GM19025 (cell line): ENCODE measurements around the gene LDLR.
A peak's percentile ranks its signal among the peaks of the same experiment; 100 is the strongest.
"Not testable (repeated sequence)": the region's sequence is repeated elsewhere in the genome, so short reads cannot be mapped to it uniquely, and the experiment has no call there.

Experiments
- ATAC-seq: cut with Tn5 transposase; IDR thresholded peaks from one replicate; pipeline ENCODE4 v1.9.1; 2021; ENCODE audit warnings: mild to moderate bottlenecking, low read depth, moderate library complexity; ENCODE audit not compliant: unreplicated experiment

LDLR gene

GRCh38 chr19:11069561-11069960, 19.7 kb upstream of the LDLR start:
- no peak for ATAC-seq

GRCh38 chr19:11070123-11070522, 19.1 kb upstream of the LDLR start:
- ATAC-seq, result no peak

DNA sequence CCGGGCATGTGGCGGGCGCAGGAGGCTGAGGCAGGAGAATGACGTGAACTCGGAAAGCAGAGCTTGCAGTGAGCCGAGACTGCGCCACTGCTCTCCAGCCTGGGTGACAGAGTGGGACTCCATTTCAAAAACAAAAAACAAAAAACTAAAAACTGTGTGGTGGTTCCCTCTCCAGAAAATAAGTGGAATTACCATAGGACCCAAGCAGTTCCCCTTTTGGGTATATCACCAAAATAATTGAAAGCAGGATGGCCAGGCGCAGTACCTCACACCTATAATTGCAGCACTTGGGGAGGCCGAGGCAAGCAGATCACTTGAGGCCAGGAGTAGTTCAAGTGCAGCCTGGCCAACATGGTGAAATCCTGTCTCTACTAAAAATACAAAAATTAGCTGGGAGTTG, 15.7 kb upstream of the LDLR start:
- ATAC-seq, result no peak

GRCh38 chr19:11076792-11077191, 12.5 kb upstream of the LDLR start:
- ATAC-seq, result not testable (repeated sequence)

DNA sequence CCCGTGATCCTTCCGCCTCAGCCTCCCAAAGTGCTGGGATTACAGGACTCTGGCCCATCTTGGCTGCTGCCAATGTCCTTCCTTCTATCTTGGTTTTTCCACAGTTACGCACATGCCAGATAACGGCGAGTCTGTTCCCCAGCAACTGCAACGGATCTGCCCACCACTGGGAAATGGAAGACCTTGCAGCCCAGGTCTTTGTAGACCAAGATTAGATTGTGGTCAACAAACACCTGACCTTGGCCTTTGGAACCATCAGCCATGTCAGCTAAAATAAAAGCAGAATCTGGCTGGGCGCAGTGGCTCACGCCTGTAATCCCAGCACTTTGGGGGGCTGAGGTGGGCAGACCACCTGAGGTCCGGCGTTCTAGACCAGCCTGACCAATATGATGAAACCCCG, 10.4 kb upstream of the LDLR start:
- ATAC-seq, result no peak

DNA sequence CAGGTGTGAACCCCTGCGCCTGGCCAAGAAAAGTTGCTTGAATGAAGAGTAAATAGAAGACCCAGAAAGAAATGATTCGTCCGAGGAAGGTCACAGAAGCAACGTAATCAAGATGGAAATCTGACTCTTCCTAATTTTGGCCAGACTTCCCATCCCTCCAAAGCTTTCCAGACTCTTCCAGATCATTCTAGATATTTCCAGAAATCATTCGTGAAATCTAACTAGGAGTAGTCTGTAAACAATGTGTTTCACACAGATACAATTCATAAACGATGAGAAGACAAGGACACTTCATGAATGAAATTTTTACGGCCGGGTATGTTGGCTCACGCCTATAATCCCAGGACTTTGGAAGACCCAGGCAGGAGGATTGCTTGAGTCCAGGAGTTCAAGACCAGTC, 9.3 kb upstream of the LDLR start:
- ATAC-seq, result no peak

DNA sequence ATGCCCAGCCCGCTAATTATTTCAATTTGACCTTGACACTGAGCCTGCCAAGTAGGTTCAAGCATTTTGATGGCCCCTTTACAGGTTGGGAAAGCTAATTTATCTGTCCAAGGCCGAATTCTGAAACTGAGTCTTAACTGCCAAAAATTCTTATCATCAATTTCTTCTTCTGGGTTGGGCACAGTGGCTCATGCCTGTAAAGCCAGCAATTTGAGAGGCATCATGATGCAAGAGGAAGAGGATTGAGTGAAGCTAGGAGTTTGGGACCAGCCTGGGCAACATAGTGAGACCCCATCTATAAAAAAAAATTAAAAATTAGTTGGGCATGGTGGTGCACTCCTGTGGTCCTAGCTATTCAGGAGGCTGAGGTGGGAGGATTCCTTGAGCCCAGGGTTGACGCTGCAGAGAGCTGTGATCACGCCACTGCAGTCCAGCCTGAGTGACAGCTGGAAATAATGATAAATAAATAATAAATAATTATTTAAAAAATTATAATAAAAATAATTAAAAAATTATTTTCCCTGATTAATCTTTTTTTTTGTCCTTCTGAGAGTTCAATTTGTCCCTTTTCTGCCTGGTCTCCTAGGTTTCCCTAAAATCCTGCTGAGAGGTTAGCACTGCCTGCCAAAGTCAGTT, 1.3 kb upstream of the LDLR start:
- ATAC-seq, result no peak

- no peak for ATAC-seq
These were observed 583 bp upstream of the LDLR start for GRCh38 chr19:11088506-11089253.

- not testable (repeated sequence) for ATAC-seq
These were observed 676 bp downstream of the LDLR start for GRCh38 chr19:11090014-11090263.

- ATAC-seq, result peak; percentile 81
These were observed 1.2 kb downstream of the LDLR start for GRCh38 chr19:11090264-11090996.

- no peak for ATAC-seq
These were observed 1.9 kb downstream of the LDLR start for GRCh38 chr19:11090997-11091702.

- no peak for ATAC-seq
These were observed 2.5 kb downstream of the LDLR start for GRCh38 chr19:11091703-11092153.

- no peak for ATAC-seq
These were observed 2.9 kb downstream of the LDLR start for GRCh38 chr19:11092181-11092538.

DNA sequence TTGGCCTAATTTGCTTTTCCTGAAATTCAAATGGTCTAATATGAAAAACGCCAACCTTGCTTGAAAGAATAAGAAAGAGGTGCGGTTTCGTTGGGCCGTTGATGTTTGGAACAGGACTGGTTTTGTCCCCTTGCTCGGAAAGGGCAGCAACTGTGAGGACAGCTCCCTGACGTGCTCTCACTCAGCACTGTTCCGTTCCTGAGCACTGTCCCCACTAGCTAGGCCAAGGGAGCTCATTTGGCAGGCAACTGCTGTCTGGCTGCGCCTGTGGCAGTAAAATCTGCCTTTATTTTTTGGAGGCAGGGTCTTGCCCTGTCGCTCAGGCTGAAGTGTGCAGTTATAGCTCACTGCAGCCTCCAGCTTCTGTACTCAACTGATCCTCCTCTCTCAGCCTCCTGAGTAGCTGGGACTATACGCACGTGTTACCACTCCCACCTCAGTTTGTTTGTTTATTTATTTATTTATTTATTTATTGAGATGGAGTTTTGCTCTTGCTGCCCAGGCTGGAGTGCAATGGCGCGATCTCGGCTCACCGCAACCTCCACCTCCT, 4.5 kb downstream of the LDLR start:
- no peak for ATAC-seq

DNA sequence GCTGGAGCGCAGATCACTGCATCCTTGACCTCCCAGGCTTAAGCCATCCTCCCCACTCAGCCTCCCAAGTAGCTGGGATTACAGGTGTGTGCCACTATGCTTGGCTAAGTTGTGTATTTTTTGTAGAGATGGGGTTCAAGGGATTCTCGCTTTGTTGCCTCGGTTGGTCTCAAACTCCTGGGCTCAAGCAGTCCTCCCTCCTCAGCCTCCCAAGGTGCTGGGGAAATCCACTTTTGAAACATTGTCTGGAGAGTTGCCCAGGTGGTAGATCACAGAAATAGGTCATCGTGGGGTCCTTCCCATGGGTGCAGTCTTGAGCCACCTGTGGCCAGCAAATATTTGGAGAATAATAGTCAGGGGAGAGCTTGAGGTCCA, 5.2 kb downstream of the LDLR start:
- no peak for ATAC-seq

DNA sequence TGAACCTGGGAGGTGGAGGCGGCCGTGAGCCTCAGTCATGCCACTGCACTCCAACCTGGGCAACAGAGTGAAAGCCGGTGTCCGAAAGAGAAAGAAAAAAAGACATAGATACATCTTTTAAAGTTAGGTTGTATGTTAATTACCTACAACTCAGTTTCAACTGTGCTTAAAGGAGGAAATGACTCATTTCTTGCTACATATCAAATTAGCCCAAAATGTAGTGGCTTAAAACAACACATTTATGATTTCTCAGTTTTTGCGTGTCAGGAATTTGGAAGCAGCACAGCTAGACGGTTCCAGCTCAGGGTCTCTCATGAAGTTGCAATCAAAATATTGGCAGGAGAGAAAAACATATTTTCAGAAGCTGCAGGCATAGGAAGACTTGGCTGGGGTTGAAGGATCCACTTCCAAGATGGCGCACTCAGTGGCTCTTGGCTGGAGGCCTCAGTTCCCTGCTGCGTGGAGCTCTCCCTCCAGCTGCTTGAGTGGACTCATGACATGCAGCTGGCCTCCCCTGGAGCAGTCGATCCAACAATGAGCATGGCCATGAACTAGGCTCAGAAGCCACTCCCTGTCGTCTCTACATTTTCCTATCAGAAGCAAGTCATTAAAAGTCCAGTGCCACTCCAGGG, 7.1 kb downstream of the LDLR start:
- peak; percentile 59 for ATAC-seq

DNA sequence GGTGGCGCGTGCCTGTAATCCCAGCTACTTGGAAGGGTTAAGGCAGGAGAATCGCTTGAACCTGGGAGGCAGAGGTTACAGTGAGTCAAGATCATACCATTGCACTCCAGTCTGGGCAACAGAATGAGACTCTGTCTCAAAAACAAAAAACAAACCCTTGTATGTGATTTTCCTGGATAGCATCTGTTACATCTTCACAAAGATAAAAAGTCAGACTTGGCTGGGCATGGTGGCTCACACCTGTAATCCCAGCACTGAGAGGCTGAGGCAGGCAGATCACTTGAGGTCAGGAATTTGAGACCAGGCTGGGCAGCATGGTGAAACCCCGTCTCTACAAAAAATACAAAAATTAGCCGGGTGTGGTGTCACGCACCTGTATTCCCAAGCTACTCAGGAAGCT, 8.1 kb downstream of the LDLR start:
- not testable (repeated sequence) for ATAC-seq

DNA sequence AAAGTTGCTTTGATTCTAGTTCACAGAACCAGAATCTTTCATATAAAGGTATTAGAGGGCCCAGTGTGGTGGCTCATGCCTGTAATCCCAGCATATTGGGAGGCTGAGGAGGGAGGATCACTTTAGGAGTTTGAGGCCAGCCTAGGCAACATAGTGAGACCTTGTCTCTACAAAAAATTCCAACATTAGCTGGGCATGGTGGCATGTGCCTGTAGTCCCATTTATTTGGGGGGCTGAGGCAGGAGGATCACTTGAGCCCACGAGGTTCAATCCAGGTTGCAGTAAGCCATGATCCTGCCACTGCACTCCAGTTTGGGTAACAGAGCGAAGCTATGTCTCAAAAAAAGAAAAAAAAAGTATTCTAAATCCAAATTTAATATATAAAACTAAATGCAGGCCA, 9.1 kb downstream of the LDLR start:
- ATAC-seq, result no peak

DNA sequence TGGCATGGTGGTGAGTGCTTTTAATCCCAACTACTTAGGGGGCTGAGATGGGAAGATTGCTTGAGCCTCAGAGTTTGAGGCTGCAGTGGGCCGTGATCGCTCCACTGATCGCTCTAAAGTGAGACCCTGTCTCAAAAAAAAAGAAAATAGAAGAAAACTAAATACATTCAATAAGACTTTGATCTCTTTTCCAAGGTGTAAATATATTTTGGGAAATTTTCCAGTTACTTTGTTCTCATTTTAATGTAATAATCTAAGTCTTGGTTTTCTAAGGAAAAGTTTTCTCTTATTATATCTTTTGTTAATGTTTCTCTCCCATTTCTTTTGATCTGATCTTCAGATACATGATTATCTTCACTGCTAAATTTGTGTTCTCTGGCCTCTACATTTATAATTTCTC, 9.6 kb downstream of the LDLR start:
- no peak for ATAC-seq

DNA sequence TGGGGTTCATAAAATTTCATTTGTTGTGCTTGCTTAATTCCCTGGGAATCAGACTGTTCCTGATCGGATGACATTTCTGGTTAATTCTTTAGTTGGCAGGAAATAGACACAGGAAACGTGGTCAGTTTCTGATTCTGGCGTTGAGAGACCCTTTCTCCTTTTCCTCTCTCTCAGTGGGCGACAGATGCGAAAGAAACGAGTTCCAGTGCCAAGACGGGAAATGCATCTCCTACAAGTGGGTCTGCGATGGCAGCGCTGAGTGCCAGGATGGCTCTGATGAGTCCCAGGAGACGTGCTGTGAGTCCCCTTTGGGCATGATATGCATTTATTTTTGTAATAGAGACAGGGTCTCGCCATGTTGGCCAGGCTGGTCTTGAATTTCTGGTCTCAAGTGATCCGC, 10.8 kb downstream of the LDLR start:
- no peak for ATAC-seq

- no peak for ATAC-seq
These were observed 11.8 kb downstream of the LDLR start for GRCh38 chr19:11101057-11101456.
